Heart left ventricle (tissue), 16 donors: ENCODE results near the gene PEPD. TPM values are rescaled to one million over a fixed set of nuclear protein-coding genes. Genes with fewer than 3 reads are reported as not detected.

Experiments used
- ATAC-seq, 4 donors: fragments of 200-7000 bp; cut with Tn5 transposase; one replicate each; pipeline ENCODE4 v1.9.1; 2020 to 2022; ENCODE audit warnings: moderate library complexity in 4 of 4, mild to moderate bottlenecking in 3 of 4, moderate number of reproducible peaks in 1 of 4
- DNase-seq, 5 donors: peaks; one replicate each; pipeline ENCODE4 v3.0.0-alpha.2; 2020
- H3K27ac ChIP-seq, 12 donors: fragments of 200-600 bp; sonication (generic) in 4 of 12; one replicate each; pipeline versions ENCODE4 v1.5.0 to v1.8.0; 2016 to 2022; ENCODE audit warnings: mild to moderate bottlenecking in 2 of 12
- H3K27me3 ChIP-seq, 9 donors: fragments of 200-600 bp; sonication (generic) in 2 of 9; one replicate each; pipeline versions ENCODE4 v1.5.1 to v1.8.0; 2016 to 2022; ENCODE audit warnings: mild to moderate bottlenecking in 3 of 9
- H3K36me3 ChIP-seq, 9 donors: fragments of 200-600 bp; sonication (generic) in 2 of 9; one replicate each; pipeline versions ENCODE4 v1.5.0 to v1.8.0; 2018 to 2022; ENCODE audit warnings: mild to moderate bottlenecking in 2 of 9
- H3K4me1 ChIP-seq, 12 donors: fragments of 200-600 bp; sonication (generic) in 4 of 12; one replicate each; pipeline versions ENCODE4 v1.5.0 to v1.8.0; 2016 to 2022; ENCODE audit warnings: mild to moderate bottlenecking in 3 of 12
- H3K4me3 ChIP-seq, 12 donors: fragments of 200-600 bp; sonication (generic) in 4 of 12; one replicate each; pipeline versions ENCODE4 v1.5.0 to v1.8.0; 2017 to 2022; ENCODE audit warnings: mild to moderate bottlenecking in 9 of 12, moderate library complexity in 4 of 12
- H3K9me3 ChIP-seq, 12 donors: fragments of 200-600 bp; sonication (generic) in 4 of 12; one replicate each; pipeline versions ENCODE4 v1.5.0 to v1.8.0; 2016 to 2022; ENCODE audit warnings: mild to moderate bottlenecking in 1 of 12
- CTCF ChIP-seq, 12 donors: fragments of 200-600 bp; sonication (generic) in 4 of 12; IDR thresholded peaks; one replicate each; pipeline versions ENCODE4 v1.5.0 to v1.8.0; 2018 to 2022; ENCODE audit warnings: antibody characterized with exemption in 12 of 12, mild to moderate bottlenecking in 5 of 12
- POLR2A ChIP-seq, 2 donors: fragments of 450-650 bp; IDR thresholded peaks; one replicate each; pipeline ENCODE4 v1.6.1; 2017; ENCODE audit warnings: antibody characterized with exemption in 2 of 2, mild to moderate bottlenecking in 2 of 2, moderate library complexity in 2 of 2
- WGBS, 4 donors: extraction: QIAGEN DNeasy Blood & Tissue Kit in 2 of 4; methylation state at CpG; one replicate each; pipeline versions ENCODE4 v1.1.5 to v1.1.7; 2013 to 2018; 5-methylcytosine and 5-hydroxymethylcytosine counted together
- intact Hi-C, 10 donors: fragments of 100-400 bp; cut with DNase I; formaldehyde crosslinking; loops; one replicate each; pipeline versions ENCODE4 v1.11.1 to v1.14.2; 2022
- polyA plus RNA-seq, 2 donors: library from polyadenylated mRNA; stranded (reverse); fragments of 200-250 nt; gene quantifications; one replicate each; pipeline ENCODE4 v1.2.3, GENCODE V29; 2013
- total RNA-seq, 9 donors: library from RNA; depleted of rRNA in 2 of 9; stranded (reverse); fragments of >200 nt in 2 of 9; fragmentation: NEBNext Ultra II Directional in 3 of 9; extraction: Animal tissue kit (Norgen Biotek cat#: 25700) in 3 of 9; gene quantifications; one replicate each; pipeline versions ENCODE4 v1.1.0 to v1.2.4, GENCODE V29; 2016 to 2023
- donor health status: ischemic (EF 13 %, LVEDD 7.1; RV severe dilation, severe dysfunction).
- donor health status: healthy with polysubstance abuse.
- donor health status: DM: no; HTN: yes; CAD: no.
- donor health status: DM: no; HTN: no; CAD: no.
- donor health status: ischemic (EF 25% LVEDD 6.9; RV normal size, moderate dysfunction).
- donor health status: ischemic (EF 25% LVEDD 5.7; RV mildly dilated, moderate dysfunction).
- donor health status: healthy.
- donor health status: DM: yes; HTN: yes; CAD: no.
- donor health status: ischemic (EF 35%, LVEDD 5.7; RV mildly dilated, moderate dysfunction).
- donor health status: nonischemic (EF 11% LVEDD 7.7; RV severe dilation, severe dysfunction).
- donor health status: DM: yes; HTN: yes; CAD: no.
- donor health status: PGD.
- donor health status: ischemic (EF 29% LVEDD 5.4; RV normal size, mild dysfunction).
- donor health status: nonischemic (EF 23%, LVEDD 6.1; RV moderate dilation, normal function).

PEPD gene
- total and polyA plus RNA-seq, 11 donors, result 19.4 to 45.7 (median 29.9) TPM

- TF ChIP-seq CTCF (IDR thresholded peaks at IDR 0.05) (no peak), POLR2A (IDR thresholded peaks at IDR 0.05) (no peak)
- no peaks in the 10 kb centered on the region for H3K27me3 ChIP-seq
- WGBS, 4 donors, result 83 to 92% (median 86%) methylated on average over 31 to 34 of the region's 34 CpGs
- H3K36me3 ChIP-seq, result peaks cover 0 to 12% (median 0%) of the 10 kb centered on the region in 9 donors
- no peaks in the 10 kb centered on the region for H3K9me3 ChIP-seq
- DNase-seq (peak in 2 of 5 donors; percentile 17 to 65), ATAC-seq (peak in 1 of 4 donors; percentile 21)
- H3K4me1 ChIP-seq, result peaks cover 0 to 13% (median 0%) of the 10 kb centered on the region in 12 donors
- H3K27ac ChIP-seq, result no peak overlapping the region
- intact Hi-C loops, result loop anchor here (1.0 to 10.0 kb wide), 11 partner anchors 51 to 264 kb away; partner anchors contain the start of gene CEBPA (in 6 of the 10)
- no peak overlapping the region for H3K4me3 ChIP-seq
Measured at GRCh38 chr19:33405553-33406461, 115.8 kb downstream of the PEPD start.

- no peaks in the 10 kb centered on the region for H3K27me3 ChIP-seq
- peaks cover 0 to 6% (median 0%) of the 10 kb centered on the region in 9 donors for H3K36me3 ChIP-seq
- H3K27ac ChIP-seq, result no peak overlapping the region
- peak in 1 of 5 donors; percentile 30 for DNase-seq
- TF ChIP-seq POLR2A (IDR thresholded peaks at IDR 0.05) (no peak), CTCF (IDR thresholded peaks at IDR 0.05) (no peak)
- no peak for ATAC-seq
- peaks cover 0 to 13% (median 0%) of the 10 kb centered on the region in 12 donors for H3K4me1 ChIP-seq
- intact Hi-C loops, result loop anchor here in 9 of 10 donors (5.0 to 10.0 kb wide), 5 partner anchors 50 to 263 kb away; partner anchors contain the start of gene CEBPA (in 6 of the 9)
- 75 to 87% (median 77%) methylated on average over 6 to 8 of the region's 8 CpGs for WGBS, 4 donors
- no peak overlapping the region for H3K4me3 ChIP-seq
- H3K9me3 ChIP-seq, result no peaks in the 10 kb centered on the region
Measured at GRCh38 chr19:33405254-33405552, 116.4 kb downstream of the PEPD start.

- Histone ChIP-seq H3K27me3 (no peaks in the 10 kb centered on the region), H3K36me3 (peaks cover 0 to 2% (median 0%) of the 10 kb centered on the region in 9 donors), H3K9me3 (no peaks in the 10 kb centered on the region), H3K4me3 (no peak overlapping the region), H3K4me1 (peaks cover 0 to 13% (median 0%) of the 10 kb centered on the region in 12 donors), H3K27ac (no peak overlapping the region)
- ATAC-seq (no peak), DNase-seq (peak in 1 of 5 donors; percentile 24)
- TF ChIP-seq POLR2A (IDR thresholded peaks at IDR 0.05) (no peak), CTCF (IDR thresholded peaks at IDR 0.05) (no peak)
- 77 to 82% (median 81%) methylated on average over 17 to 18 of the region's 18 CpGs for WGBS, 4 donors
- intact Hi-C loops, result loop anchor here in 9 of 10 donors (5.0 to 10.0 kb wide), 6 partner anchors 50 to 262 kb away; partner anchors contain the start of gene CEBPA (in 7 of the 9)
Measured at GRCh38 chr19:33404506-33405253, 116.9 kb downstream of the PEPD start.

GRCh38 chr19:33403973-33404304, 117.7 kb downstream of the PEPD start:
- WGBS, 4 donors, result 80 to 94% (median 92%) methylated on average over 5 to 6 of the region's 6 CpGs

More at GRCh38 chr19:33403973-33404304, 117.7 kb downstream of the PEPD start:
- Histone ChIP-seq H3K4me1 (peaks cover 0 to 13% (median 0%) of the 10 kb centered on the region in 12 donors), H3K27me3 (no peaks in the 10 kb centered on the region), H3K36me3 (no peaks in the 10 kb centered on the region), H3K27ac (no peak overlapping the region), H3K9me3 (no peaks in the 10 kb centered on the region), H3K4me3 (no peak overlapping the region)
- ATAC-seq (no peak), DNase-seq (no peak)
- TF ChIP-seq POLR2A (IDR thresholded peaks at IDR 0.05) (no peak), CTCF (IDR thresholded peaks at IDR 0.05) (no peak)
- intact Hi-C loops, result loop anchor here in 9 of 10 donors (5.0 to 10.0 kb wide), 5 partner anchors 49 to 259 kb away; partner anchors contain the start of gene CEBPA (in 7 of the 9)
